GM21619 (cell line): ENCODE data around the gene THADA.
"Not testable (repeated sequence)": the region's sequence is repeated elsewhere in the genome, so short reads cannot be mapped to it uniquely, and the experiment has no call there.

ENCODE experiments used
- ATAC-seq: cut with Tn5 transposase; IDR thresholded peaks from one replicate; pipeline ENCODE4 v1.9.1; 2021; ENCODE audit not compliant: unreplicated experiment

Gene THADA

GRCh38 chr2:43419876-43420275 lies 176.0 kb downstream of the THADA start:
- ATAC-seq: no peak

- ATAC-seq: no peak
Measured at GRCh38 chr2:43419243-43419642, 176.6 kb downstream of the THADA start.

GRCh38 chr2:43418680-43419079 lies 177.2 kb downstream of the THADA start:
- no peak for ATAC-seq

GRCh38 chr2:43417300-43417699 lies 178.5 kb downstream of the THADA start:
- ATAC-seq: no peak

GRCh38 chr2:43415592-43415991 lies 180.2 kb downstream of the THADA start:
- ATAC-seq: no peak

- no peak for ATAC-seq
Measured at GRCh38 chr2:43414586-43415135, 181.2 kb downstream of the THADA start.

GRCh38 chr2:43414033-43414432 lies 181.8 kb downstream of the THADA start:
- no peak for ATAC-seq

GRCh38 chr2:43412114-43412753 lies 183.6 kb downstream of the THADA start:
- no peak for ATAC-seq

- no peak for ATAC-seq
Measured at GRCh38 chr2:43410055-43410604, 185.7 kb downstream of the THADA start.

- peak; percentile 61 for ATAC-seq
Measured at GRCh38 chr2:43408407-43409160, 187.3 kb downstream of the THADA start.

GRCh38 chr2:43407935-43408334 lies 187.9 kb downstream of the THADA start:
- peak; percentile 38 for ATAC-seq

GRCh38 chr2:43406651-43407279 lies 189.1 kb downstream of the THADA start:
- no peak for ATAC-seq

- ATAC-seq: no peak
Measured at GRCh38 chr2:43405829-43406228, 190.0 kb downstream of the THADA start.

GRCh38 chr2:43402452-43402937 lies 193.3 kb downstream of the THADA start:
- peak; percentile 43 for ATAC-seq

GRCh38 chr2:43402002-43402401 lies 193.8 kb downstream of the THADA start:
- ATAC-seq: peak; percentile 90

- no peak for ATAC-seq
Measured at GRCh38 chr2:43400508-43400907, 195.3 kb downstream of the THADA start.

- no peak for ATAC-seq
Measured at GRCh38 chr2:43399515-43400264, 196.1 kb downstream of the THADA start.

- no peak for ATAC-seq
Measured at GRCh38 chr2:43399098-43399497, 196.7 kb downstream of the THADA start.

- ATAC-seq: no peak
Measured at GRCh38 chr2:43397821-43398220, 198.0 kb downstream of the THADA start.

- ATAC-seq: no peak
Measured at GRCh38 chr2:43397411-43397810, 198.4 kb downstream of the THADA start.

- not testable (repeated sequence) for ATAC-seq
Measured at GRCh38 chr2:43396344-43396743, 199.5 kb downstream of the THADA start.
